GM18909 (cell line): Measurements from ENCODE around the gene C5orf63.
A peak's percentile ranks its signal among the peaks of the same experiment; 100 is the strongest.
"Not testable (repeated sequence)": the region's sequence is repeated elsewhere in the genome, so short reads cannot be mapped to it uniquely, and the experiment has no call there.

ENCODE experiments used
- ATAC-seq: cut with Tn5 transposase; IDR thresholded peaks from one replicate; pipeline ENCODE4 v1.9.1; 2021; ENCODE audit warnings: mild to moderate bottlenecking; ENCODE audit not compliant: unreplicated experiment, poor library complexity

The C5orf63 gene

GRCh38 chr5:127038550-127038949, 34.8 kb downstream of the C5orf63 start:
- no peak for ATAC-seq

GRCh38 chr5:127031863-127032232, 41.5 kb downstream of the C5orf63 start:
- no peak for ATAC-seq

GRCh38 chr5:127031147-127031862, 42.0 kb downstream of the C5orf63 start:
- peak; percentile 23 for ATAC-seq

GRCh38 chr5:127030259-127031146, 42.8 kb downstream of the C5orf63 start, which contains the start of gene MARCHF3:
Gene MARCHF3 (minus strand): TSS chr5:127030558. CDS start chr5:126918171, 112,387 bp downstream.
- peak; percentile 94 for ATAC-seq

- ATAC-seq: peak; percentile 19
These were observed 43.6 kb downstream of the C5orf63 start for GRCh38 chr5:127029581-127030258.

- no peak for ATAC-seq
These were observed 44.4 kb downstream of the C5orf63 start for GRCh38 chr5:127028822-127029457.

- ATAC-seq: no peak
These were observed 45.8 kb downstream of the C5orf63 start for GRCh38 chr5:127027539-127027938.

GRCh38 chr5:127026166-127026565, 47.1 kb downstream of the C5orf63 start:
- no peak for ATAC-seq

- ATAC-seq: no peak
These were observed 47.8 kb downstream of the C5orf63 start for GRCh38 chr5:127025467-127025866.

GRCh38 chr5:127024821-127025220, 48.5 kb downstream of the C5orf63 start:
- no peak for ATAC-seq

GRCh38 chr5:127023552-127024191, 49.6 kb downstream of the C5orf63 start:
- ATAC-seq: not testable (repeated sequence)

GRCh38 chr5:127022846-127023245, 50.5 kb downstream of the C5orf63 start:
- no peak for ATAC-seq

GRCh38 chr5:127019928-127020327, 53.4 kb downstream of the C5orf63 start:
- no peak for ATAC-seq

- not testable (repeated sequence) for ATAC-seq
These were observed 56.6 kb downstream of the C5orf63 start for GRCh38 chr5:127016722-127017121.

- ATAC-seq: no peak
These were observed 57.6 kb downstream of the C5orf63 start for GRCh38 chr5:127015716-127016115.

- ATAC-seq: peak; percentile 34
These were observed 58.7 kb downstream of the C5orf63 start for GRCh38 chr5:127014573-127014972.

GRCh38 chr5:127013407-127013806, 59.9 kb downstream of the C5orf63 start:
- ATAC-seq: no peak

- ATAC-seq: no peak
These were observed 60.4 kb downstream of the C5orf63 start for GRCh38 chr5:127012916-127013315.

GRCh38 chr5:127011961-127012644, 61.2 kb downstream of the C5orf63 start:
- ATAC-seq: peak; percentile 83
